Activated CD4-positive, CD25-positive, alpha-beta regulatory T cell treated with anti-CD3 and anti-CD28 coated beads, Interleukin-2, amount 50 U/mL, for 72 hours (primary cell): Measurements from ENCODE around the gene EIF4E3.

Experiments used
- DNase-seq: peaks from one replicate; pipeline ENCODE4 v3.0.0; 2021

The EIF4E3 gene

DNA sequence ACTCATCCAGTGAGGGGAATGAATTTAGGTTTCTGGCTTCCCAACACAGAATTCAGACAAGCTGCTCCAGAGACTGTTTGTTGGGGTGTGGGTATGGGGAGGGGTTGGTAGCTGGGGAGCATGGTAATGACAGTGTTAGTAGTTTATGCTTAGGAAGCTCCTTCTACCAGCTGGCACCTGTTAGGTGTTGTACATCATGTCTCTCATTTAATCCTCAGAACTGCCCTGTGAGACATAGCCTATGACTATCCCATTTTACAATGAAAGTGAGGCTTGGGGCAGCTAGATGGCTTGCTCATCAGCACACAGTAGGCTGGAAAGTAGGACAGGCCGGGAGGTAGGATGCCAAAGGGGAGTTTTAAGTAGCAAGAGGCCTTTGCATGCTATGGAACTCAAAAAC, 2.5 kb downstream of the EIF4E3 start:
- DNase-seq: no peak

- DNase-seq: no peak
Observed at GRCh38 chr3:71721651-71722157, 3.5 kb downstream of the EIF4E3 start.

DNA sequence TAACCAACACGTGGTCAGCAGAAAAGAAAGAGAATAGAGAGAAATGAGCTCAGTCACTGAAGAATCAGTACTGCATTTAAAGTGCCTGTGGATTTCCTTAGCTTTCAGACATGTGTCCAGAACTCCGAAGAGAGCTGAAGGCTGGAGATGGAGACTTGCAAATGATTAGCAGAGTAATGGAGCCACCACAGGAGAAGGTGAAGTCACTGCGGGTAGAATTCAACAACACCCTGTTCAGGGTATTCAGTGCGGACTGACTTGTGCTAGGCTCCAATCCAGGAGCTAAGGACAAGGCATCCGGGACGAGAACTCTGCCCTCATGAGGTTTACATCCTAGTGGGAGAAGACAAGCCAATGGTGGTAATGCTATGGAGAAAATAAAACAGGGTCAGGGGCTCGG, 4.2 kb downstream of the EIF4E3 start:
- DNase-seq: no peak

- DNase-seq: no peak
Observed at GRCh38 chr3:71718072-71718471, 7.1 kb downstream of the EIF4E3 start.

- DNase-seq: no peak
Observed at GRCh38 chr3:71714595-71714994, 10.6 kb downstream of the EIF4E3 start.

GRCh38 chr3:71713041-71713440, 12.2 kb downstream of the EIF4E3 start:
- DNase-seq: no peak

GRCh38 chr3:71710906-71711494, 14.2 kb downstream of the EIF4E3 start:
- no peak for DNase-seq

GRCh38 chr3:71709908-71710511, 15.2 kb downstream of the EIF4E3 start:
- DNase-seq: no peak

DNA sequence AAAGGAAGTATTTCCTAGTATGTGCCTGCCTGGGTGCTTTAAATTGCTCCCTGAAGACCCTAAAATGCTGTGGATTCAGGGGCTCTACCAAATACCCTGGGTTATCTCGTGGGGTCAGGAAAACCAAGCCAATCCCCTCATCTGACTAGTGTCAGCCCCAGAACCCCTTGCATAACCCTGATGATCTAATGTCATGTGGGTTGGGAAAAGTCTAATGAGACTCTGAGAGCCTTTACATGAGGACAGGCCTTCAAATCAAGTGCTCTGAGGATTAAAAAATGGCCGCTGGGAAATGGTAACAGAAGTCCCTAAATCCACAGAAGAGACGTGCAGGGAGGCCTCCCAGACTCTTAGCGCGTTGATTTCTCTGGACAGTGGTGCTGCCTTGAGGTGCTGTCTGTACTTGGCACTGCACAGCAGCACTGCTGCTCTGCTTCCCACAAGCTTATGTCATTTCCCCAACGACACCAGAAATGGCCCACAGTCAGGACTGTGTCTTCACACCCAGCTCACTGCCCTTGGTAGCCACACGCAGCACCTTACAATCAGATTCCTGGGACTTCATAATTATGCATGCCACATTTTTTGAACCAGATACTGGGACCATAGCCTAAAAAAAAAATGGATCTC, 16.6 kb downstream of the EIF4E3 start:
- no peak for DNase-seq

- DNase-seq: no peak
Observed at GRCh38 chr3:71707595-71707994, 17.6 kb downstream of the EIF4E3 start.

- DNase-seq: no peak
Observed at GRCh38 chr3:71705681-71706080, 19.5 kb downstream of the EIF4E3 start.

DNA sequence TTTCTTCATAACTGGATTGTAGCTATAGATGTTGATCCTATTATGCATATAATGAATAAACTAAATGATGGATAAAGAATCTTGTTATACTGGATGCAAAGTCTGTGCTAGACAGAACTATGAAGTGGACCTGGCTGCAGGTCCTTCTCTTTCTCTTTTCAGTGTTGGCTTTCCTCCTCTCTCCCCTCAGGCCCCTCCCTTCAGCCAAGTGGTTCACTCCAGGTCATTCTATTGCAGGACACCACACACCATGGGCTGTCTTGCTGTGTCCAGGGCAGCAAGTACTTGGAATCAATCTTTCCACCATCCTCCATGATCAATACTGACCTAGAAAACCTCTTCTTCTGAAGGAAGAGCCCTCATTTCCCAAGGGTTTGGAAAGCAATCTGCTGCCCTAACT, 20.3 kb downstream of the EIF4E3 start:
- DNase-seq: no peak

DNA sequence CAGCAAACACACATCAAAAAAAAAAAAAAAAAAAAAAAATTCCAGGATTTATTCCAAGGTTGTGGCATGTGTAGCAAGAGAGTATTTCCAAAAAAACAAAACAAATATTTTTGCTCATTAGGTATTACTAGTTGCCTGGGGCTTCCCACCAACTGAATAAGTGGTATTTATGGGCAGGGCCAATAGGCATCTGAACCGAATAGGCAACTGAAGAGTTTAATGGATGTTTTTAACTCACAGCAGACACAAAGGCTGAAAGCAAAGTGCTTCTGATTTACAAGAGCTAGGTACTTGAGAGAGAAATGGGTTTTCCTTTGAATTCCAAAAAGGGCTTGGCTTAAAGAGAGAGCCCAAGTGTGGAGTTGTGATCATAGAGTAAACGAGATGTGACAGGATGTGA, 21.4 kb downstream of the EIF4E3 start:
- no peak for DNase-seq

- DNase-seq: no peak
Observed at GRCh38 chr3:71702131-71703024, 22.8 kb downstream of the EIF4E3 start.

DNA sequence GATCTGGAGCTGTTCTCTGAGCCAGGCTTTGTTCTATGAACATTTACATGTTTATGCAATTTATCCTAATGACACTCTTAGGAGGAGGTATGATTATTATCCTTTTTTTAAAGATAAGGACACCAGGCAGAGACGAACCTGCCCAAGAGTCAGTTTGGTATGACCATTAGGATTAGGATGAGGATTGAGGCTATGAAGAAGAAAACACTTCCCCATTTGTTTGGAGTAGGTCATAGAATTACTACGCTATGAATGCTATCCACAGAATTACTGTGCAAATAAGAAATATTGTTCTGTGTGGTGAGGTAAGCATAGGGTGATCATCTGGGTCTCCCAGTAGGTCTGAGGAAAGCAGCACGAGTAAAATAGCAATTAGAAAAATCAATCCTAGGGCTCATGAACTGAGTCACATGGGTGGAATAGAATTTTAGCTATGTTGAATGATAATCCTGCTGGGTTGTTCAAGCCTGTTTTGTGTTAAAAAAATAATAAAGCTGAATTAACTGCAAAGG, 23.9 kb downstream of the EIF4E3 start:
- no peak for DNase-seq

- no peak for DNase-seq
Observed at GRCh38 chr3:71695000-71695482, 30.2 kb downstream of the EIF4E3 start.

GRCh38 chr3:71694358-71694999, 30.7 kb downstream of the EIF4E3 start:
- no peak for DNase-seq

DNA sequence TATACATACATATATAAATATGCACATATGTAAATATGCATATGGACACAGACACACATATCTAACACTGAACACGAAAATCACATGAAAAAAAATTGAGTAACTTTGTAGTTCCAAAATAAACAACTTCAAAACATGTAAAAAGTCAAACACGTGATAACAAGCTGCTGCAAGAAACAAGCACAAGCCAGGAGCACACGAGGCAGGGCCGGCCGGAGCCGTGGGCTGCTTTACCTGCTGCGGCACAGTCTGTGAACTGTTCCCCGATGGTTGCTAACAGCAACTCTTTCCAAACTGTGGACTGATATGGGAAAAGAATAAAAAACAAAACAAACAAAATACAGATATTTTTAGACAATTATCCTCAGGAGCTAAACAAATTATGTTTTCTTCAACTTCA, 31.6 kb downstream of the EIF4E3 start:
- no peak for DNase-seq

- DNase-seq: no peak
Observed at GRCh38 chr3:71692139-71692538, 33.1 kb downstream of the EIF4E3 start.

- no peak for DNase-seq
Observed at GRCh38 chr3:71690341-71690841, 34.8 kb downstream of the EIF4E3 start.

DNA sequence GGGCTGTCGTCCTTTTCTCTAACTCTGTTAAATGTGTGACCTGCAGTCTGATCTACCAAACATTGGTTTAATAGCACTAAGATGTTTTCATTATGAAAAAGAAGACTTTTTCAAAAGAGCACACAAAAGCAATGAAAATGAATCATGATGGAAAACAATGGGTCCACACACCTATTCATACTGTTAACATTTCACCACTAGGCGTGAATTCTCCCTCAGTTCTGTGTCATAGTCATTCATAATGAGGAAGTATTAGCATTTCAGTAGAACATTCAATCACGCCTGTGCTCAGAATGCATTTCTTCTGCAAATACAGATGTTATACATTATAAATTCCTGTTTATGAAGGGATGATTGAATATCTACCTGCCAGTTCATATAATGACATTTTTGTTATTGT, 35.9 kb downstream of the EIF4E3 start:
- no peak for DNase-seq

GRCh38 chr3:71688121-71688520, 37.1 kb downstream of the EIF4E3 start:
- no peak for DNase-seq
